Activated CD8-positive, alpha-beta T cell treated with anti-CD3 and anti-CD28 coated beads, Interleukin-2, amount 10 ng/mL, durations not matched to agents 7 days and 5 days (primary cell): ENCODE measurements around the gene HOGA1. TPM values are rescaled to one million over a fixed set of nuclear protein-coding genes. Genes with fewer than 3 reads are reported as not detected.
"Not testable (repeated sequence)": the region's sequence is repeated elsewhere in the genome, so short reads cannot be mapped to it uniquely, and the experiment has no call there.

Source experiments
- ATAC-seq: fragments of 150-1000 bp; cut with Tn5 transposase; one replicate; pipeline ENCODE4 v1.10.0; 2021; ENCODE audit warnings: moderate library complexity
- CTCF ChIA-PET: fragments of 350-600 bp; sonication (Branson Sonifier 250); formaldehyde crosslinking; loops from one replicate; lab custom pipeline; 2021; ENCODE audit warnings: antibody characterized with exemption; lab: Charles Lee
- POLR2A ChIA-PET: fragments of 350-600 bp; sonication (Branson Sonifier 250); formaldehyde crosslinking; loops from one replicate; lab custom pipeline; 2021; ENCODE audit warnings: antibody characterized with exemption; lab: Charles Lee
- DNase-seq: peaks from one replicate; pipeline ENCODE4 v3.0.0-alpha.2; 2020
- H3K27ac Mint-ChIP-seq: one replicate; pipeline ENCODE4 v1.8.0; 2021; ENCODE audit warnings: mild to moderate bottlenecking, mixed read lengths
- H3K27me3 Mint-ChIP-seq: one replicate; pipeline ENCODE4 v1.8.0; 2021; ENCODE audit warnings: low read depth, mixed read lengths
- H3K36me3 Mint-ChIP-seq: one replicate; pipeline ENCODE4 v1.8.0; 2021; ENCODE audit warnings: low read depth, mixed read lengths
- H3K4me1 Mint-ChIP-seq: one replicate; pipeline ENCODE4 v1.8.0; 2021; ENCODE audit warnings: low read depth, mixed read lengths
- H3K4me3 Mint-ChIP-seq: one replicate; pipeline ENCODE4 v1.8.0; 2021; ENCODE audit warnings: mild to moderate bottlenecking, mixed read lengths
- H3K9me3 Mint-ChIP-seq: one replicate; pipeline ENCODE4 v1.8.0; 2022; ENCODE audit warnings: mixed read lengths; ENCODE audit not compliant: insufficient read depth
- total RNA-seq, 2 experiments: library from RNA; stranded (reverse); gene quantifications; one replicate each; pipeline ENCODE4 v1.2.3, GENCODE V29; 2021

HOGA1 gene
- total RNA-seq, 2 experiments from 2014 or later = not detected

DNA sequence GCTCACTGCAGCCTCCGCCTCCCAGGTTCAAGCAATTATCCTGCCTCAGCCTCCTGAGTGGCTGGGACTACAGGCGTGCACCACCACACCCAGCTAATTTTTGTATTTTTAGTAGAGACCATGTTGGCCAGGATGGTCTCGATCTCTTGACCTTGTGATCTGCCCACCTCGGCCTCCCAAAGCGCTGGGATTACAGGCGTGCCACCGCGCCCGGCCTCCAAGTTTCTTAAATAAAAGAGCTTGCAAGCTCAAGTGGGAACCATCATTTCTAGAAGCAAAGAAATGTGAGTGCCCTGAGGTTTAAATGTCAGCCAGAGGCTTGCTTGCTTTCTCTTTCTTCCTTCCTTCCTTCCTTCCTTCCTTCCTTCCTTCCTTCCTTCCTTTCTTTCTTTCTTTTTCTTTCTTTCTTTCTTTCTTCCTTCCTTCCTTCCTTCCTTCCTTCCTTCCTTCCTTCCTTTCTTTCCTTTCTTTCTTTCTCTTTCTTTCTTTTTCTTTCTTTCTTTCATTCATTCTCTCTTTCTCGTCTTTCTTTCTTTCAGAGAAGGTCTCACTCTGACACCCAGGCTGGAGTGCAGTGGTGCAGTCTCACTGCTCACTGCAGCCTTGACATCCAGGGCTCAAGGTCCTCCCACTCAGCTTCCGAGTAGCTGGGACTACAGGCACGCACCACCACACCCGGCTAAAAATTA lies 58.4 kb downstream of the HOGA1 start:
- peak overlapping the region; percentile 54 for H3K4me3 Mint-ChIP-seq
- H3K36me3 Mint-ChIP-seq = peaks cover 15% of the 10 kb centered on the region
- DNase-seq, ATAC-seq, H3K9me3 Mint-ChIP-seq, H3K27me3 Mint-ChIP-seq, POLR2A ChIA-PET: not testable (repeated sequence)
- CTCF ChIA-PET = interaction anchor here (1.9 kb wide), 1 partner anchor 45 kb away, joined by 5 read pairs; the partner anchor contains the start of gene AVPI1
- H3K4me1 Mint-ChIP-seq = peaks cover 26% of the 10 kb centered on the region
- H3K27ac Mint-ChIP-seq = peak overlapping the region; percentile 52

DNA sequence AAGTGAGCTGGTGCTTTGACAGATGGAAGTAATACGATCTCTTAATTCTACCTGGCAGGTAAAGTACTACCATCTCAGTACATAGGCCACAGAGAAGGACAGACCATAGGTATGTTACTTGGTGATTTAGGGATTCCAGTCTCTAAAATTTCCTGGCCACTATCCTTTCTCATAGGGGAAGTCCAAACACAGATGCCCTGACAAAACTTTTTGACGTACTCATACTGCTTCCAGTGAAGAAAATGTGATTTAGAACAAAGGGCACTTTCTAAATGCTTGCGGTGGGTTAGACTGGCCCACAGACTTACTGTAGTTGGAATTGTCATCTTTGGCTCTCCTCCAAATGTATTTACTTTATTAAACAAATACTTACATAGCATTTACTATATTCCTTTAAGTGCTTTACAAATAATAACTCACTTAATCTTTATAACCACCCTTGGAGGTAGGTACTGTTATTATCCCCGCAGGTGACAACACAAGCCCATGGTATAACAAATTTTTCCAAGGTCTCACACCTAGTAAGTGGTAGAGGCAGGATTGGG lies 59.3 kb downstream of the HOGA1 start:
- ATAC-seq (no peak), DNase-seq (no peak)
- ChIA-PET CTCF (no interaction called here), POLR2A (no interaction called here)
- peaks cover 15% of the 10 kb centered on the region for H3K36me3 Mint-ChIP-seq
- no peaks in the 10 kb centered on the region for H3K9me3 Mint-ChIP-seq
- no peaks in the 10 kb centered on the region for H3K27me3 Mint-ChIP-seq
- H3K4me3 Mint-ChIP-seq = no peak overlapping the region
- H3K4me1 Mint-ChIP-seq = peaks cover 29% of the 10 kb centered on the region
- no peak overlapping the region for H3K27ac Mint-ChIP-seq

DNA sequence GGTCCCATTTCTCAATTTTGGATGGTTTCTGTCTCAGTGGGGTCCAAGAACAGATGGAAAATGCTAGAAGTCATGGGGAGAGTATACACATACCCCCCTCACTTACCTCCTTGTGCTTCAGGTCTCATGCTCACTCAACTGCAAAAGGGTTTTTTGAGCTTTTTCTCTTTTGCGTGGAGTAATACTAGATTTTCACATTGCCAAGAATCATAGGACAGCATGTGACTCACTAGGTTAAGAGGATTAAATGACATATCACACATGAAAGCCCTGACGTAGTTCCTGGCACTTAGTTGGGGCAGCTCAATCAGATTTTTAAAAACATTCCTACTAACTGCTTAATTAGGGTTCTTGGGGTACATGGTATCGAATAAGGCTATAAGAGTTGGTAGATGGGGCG lies 60.7 kb downstream of the HOGA1 start:
- CTCF ChIA-PET = no interaction called here
- Mint-ChIP-seq H3K27ac (no peak overlapping the region), H3K9me3 (no peaks in the 10 kb centered on the region), H3K36me3 (peaks cover 15% of the 10 kb centered on the region), H3K4me3 (no peak overlapping the region), H3K27me3 (no peaks in the 10 kb centered on the region), H3K4me1 (peaks cover 37% of the 10 kb centered on the region)
- ATAC-seq (no peak), DNase-seq (no peak)
- POLR2A ChIA-PET = no interaction called here

DNA sequence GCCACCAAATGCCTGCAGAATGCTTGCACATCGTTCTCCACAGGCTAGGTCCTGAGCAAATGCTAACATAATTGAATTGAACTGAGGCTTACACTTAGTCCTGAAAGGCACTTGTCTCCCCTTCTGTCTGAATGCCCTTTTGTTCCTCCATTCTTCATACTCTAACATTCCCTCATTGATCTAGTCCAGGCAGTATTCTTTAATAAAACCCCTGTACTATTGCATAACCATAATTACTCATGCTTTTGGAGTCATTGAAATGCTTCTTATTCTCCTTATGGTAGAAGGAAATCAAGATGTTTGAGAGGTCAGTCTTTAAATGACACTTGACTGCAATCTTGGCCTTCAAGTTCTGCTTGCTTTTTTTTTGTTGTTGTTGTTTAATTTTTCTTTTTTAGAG lies 63.4 kb downstream of the HOGA1 start:
- no peak for ATAC-seq
- no peak for DNase-seq
- H3K36me3 Mint-ChIP-seq = peaks cover 17% of the 10 kb centered on the region
- no peak overlapping the region for H3K4me3 Mint-ChIP-seq
- H3K27me3 Mint-ChIP-seq = no peaks in the 10 kb centered on the region
- peaks cover 20% of the 10 kb centered on the region for H3K4me1 Mint-ChIP-seq
- H3K27ac Mint-ChIP-seq = no peak overlapping the region
- POLR2A ChIA-PET = no interaction called here
- no peaks in the 10 kb centered on the region for H3K9me3 Mint-ChIP-seq
- CTCF ChIA-PET = no interaction called here

GRCh38 chr10:97648562-97649404 lies 64.6 kb downstream of the HOGA1 start:
- POLR2A ChIA-PET = interaction anchor here (1.0 kb wide), 1 partner anchor 8 kb away, joined by 4 read pairs; the partner anchor contains the start of gene PI4K2A
- H3K36me3 Mint-ChIP-seq = peaks cover 21% of the 10 kb centered on the region

DNA sequence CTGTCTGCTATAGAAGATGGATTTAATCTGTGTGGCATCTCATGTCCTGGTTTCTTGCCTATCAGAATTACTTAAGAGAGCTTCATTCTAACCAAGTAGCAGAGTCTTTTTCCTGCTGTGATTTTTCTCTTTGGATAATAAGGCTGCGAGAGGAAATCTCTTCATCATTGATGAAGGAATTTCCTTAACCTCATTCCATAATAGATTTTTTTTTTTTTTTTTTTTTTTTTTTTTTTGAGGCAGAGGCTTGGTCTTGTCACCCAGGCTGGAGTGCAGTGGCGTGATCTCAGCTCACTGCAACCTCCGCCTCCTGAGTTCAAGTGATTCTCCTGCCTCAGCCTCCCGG lies 65.2 kb downstream of the HOGA1 start:
- H3K4me1 Mint-ChIP-seq = peaks cover 11% of the 10 kb centered on the region
- not testable (repeated sequence) for H3K27me3 Mint-ChIP-seq, ATAC-seq, DNase-seq, H3K4me3 Mint-ChIP-seq, H3K9me3 Mint-ChIP-seq
- peaks cover 19% of the 10 kb centered on the region for H3K36me3 Mint-ChIP-seq
- peak overlapping the region; percentile 65 for H3K27ac Mint-ChIP-seq
- CTCF ChIA-PET = interaction anchor here (1.0 to 1.8 kb wide), 2 partner anchors 34 to 77 kb away, joined by 3 to 5 read pairs; partner anchors contain the start of gene ANKRD2
- POLR2A ChIA-PET = interaction anchor here (1.0 kb wide), 1 partner anchor 9 kb away, joined by 4 read pairs; the partner anchor contains the start of gene PI4K2A

More at GRCh38 chr10:97648562-97649404, 64.6 kb downstream of the HOGA1 start:
- Mint-ChIP-seq H3K27me3 (no peaks in the 10 kb centered on the region), H3K27ac (peak overlapping the region; percentile 65), H3K4me1 (peaks cover 11% of the 10 kb centered on the region), H3K9me3 (no peaks in the 10 kb centered on the region), H3K4me3 (no peak overlapping the region)
- ATAC-seq (peak; percentile 92), DNase-seq (peak; percentile 51)
- CTCF ChIA-PET = interaction anchor here (0.8 to 1.8 kb wide), 3 partner anchors 35 to 226 kb away, joined by 3 to 5 read pairs (median 4); partner anchors contain the start of gene ANKRD2

GRCh38 chr10:97650726-97651125 lies 66.5 kb downstream of the HOGA1 start:
- no peak for DNase-seq
- no peaks in the 10 kb centered on the region for H3K27me3 Mint-ChIP-seq
- CTCF ChIA-PET = no interaction called here
- no peak overlapping the region for H3K27ac Mint-ChIP-seq
- H3K9me3 Mint-ChIP-seq = no peaks in the 10 kb centered on the region
- no peak for ATAC-seq
- peaks cover 11% of the 10 kb centered on the region for H3K4me1 Mint-ChIP-seq
- no peak overlapping the region for H3K4me3 Mint-ChIP-seq
- H3K36me3 Mint-ChIP-seq = peaks cover 12% of the 10 kb centered on the region
- POLR2A ChIA-PET = interaction anchor here (0.6 kb wide), 1 partner anchor 21 kb away, joined by 3 read pairs; no protein-coding TSS in a partner anchor

DNA sequence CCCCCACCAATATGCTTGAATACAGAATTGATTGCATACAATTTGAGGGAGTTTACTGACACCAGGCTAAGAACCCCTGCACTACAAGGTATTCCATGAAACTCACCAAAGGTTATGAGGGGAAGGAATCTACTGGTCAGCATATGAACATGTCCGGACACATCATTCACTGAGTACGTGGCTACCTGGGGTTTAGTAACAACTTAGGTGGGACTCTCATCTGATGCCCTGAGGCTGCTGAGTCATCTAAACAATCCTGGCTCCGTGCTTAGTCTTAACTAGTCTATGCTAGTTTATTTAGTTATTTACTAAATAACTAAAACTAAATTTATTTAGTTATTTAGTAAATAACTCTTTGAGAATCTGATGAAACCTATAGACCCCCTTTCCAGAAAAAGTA lies 67.6 kb downstream of the HOGA1 start:
- ChIA-PET POLR2A (no interaction called here), CTCF (no interaction called here)
- peaks cover 11% of the 10 kb centered on the region for H3K4me1 Mint-ChIP-seq
- no peak overlapping the region for H3K4me3 Mint-ChIP-seq
- no peaks in the 10 kb centered on the region for H3K27me3 Mint-ChIP-seq
- H3K36me3 Mint-ChIP-seq = peaks cover 21% of the 10 kb centered on the region
- DNase-seq (no peak), ATAC-seq (no peak)
- H3K9me3 Mint-ChIP-seq = no peaks in the 10 kb centered on the region
- H3K27ac Mint-ChIP-seq = no peak overlapping the region

DNA sequence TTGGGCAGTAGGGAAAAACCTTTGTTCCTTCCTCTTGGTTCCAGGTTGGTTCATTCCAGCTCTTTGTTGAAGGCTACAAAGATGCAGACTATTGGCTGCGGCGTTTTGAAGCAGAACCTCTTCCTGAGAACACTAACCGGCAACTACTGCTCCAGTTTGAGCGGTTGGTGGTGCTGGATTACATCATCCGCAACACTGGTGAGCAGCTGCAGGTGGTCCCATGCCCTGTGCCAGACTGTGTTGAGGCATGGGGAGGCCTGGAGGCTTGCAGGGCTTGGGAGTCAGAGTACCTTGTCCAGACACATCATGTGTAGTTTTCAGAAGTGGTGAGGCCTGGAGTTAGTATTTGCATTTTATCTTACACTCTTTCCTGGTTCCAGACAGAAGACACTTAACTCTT lies 72.6 kb downstream of the HOGA1 start:
- no peaks in the 10 kb centered on the region for H3K27me3 Mint-ChIP-seq
- no peak for ATAC-seq
- CTCF ChIA-PET = interaction anchor here (0.7 kb wide), 1 partner anchor 219 kb away, joined by 3 read pairs; no protein-coding TSS in a partner anchor
- H3K36me3 Mint-ChIP-seq = peaks cover 29% of the 10 kb centered on the region
- POLR2A ChIA-PET = no interaction called here
- H3K4me1 Mint-ChIP-seq = no peaks in the 10 kb centered on the region
- no peak for DNase-seq
- no peak overlapping the region for H3K27ac Mint-ChIP-seq
- no peak overlapping the region for H3K4me3 Mint-ChIP-seq
- no peaks in the 10 kb centered on the region for H3K9me3 Mint-ChIP-seq

GRCh38 chr10:97659589-97659988 lies 75.4 kb downstream of the HOGA1 start:
- Mint-ChIP-seq H3K36me3 (peaks cover 26% of the 10 kb centered on the region), H3K27ac (no peak overlapping the region), H3K4me1 (no peaks in the 10 kb centered on the region), H3K4me3 (no peak overlapping the region), H3K9me3 (no peaks in the 10 kb centered on the region), H3K27me3 (no peaks in the 10 kb centered on the region)
- ATAC-seq (no peak), DNase-seq (no peak)
- ChIA-PET POLR2A (interaction anchor here (0.6 kb wide), 1 partner anchor 205 kb away, joined by 3 read pairs; no protein-coding TSS in a partner anchor), CTCF (no interaction called here)
